ENCODE results near the gene SLC22A31.

DNA sequence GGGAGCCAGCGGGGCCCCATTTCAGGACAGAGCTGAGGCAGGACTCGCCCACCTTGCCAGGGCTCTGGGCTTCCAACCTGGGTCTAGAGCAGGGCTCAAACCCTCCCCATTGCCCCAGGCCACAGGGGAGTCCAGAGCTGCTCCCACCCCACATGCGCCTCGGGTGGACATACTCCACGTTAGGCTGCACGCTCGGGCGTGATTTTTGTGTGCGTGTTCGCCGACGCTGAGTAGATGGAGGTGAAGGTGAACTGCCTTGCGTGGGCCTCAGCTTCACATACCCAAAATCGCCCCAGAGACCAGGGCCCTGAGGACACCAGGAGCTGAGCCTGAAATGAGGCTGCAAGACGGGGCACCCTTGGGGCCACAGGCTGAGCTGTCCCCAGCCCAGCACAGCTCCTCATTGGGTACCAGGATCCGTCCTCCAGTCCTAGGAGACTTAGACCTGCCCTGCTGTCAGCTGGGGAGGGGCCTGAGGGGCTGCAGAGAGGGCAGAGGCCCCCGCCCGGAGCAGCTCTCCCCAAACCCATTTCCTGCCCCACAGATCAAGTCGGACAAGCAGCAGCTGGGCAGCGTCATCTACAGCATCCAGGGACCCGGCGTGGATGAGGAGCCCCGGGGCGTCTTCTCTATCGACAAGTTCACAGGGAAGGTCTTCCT, 20.6 kb downstream of the SLC22A31 start:
- TF ChIP-seq CTCF (conservative IDR thresholded peaks at IDR 0.05; ENCODE audit: low read depth, low read length) (no peak), EZH2 (IDR thresholded peaks at IDR 0.05; ENCODE audit: low read length, unreplicated experiment) (no peak)
